ENCODE measurements around the gene GPC5. TPM values are rescaled to one million over a fixed set of nuclear protein-coding genes. Genes with fewer than 3 reads are reported as not detected.

The GPC5 gene
- total and polyA plus RNA-seq, 2 donors (not counting 3 experiments of a cell fraction or from before 2014, with no cell fraction given), result 0.59 to 0.97 TPM

DNA sequence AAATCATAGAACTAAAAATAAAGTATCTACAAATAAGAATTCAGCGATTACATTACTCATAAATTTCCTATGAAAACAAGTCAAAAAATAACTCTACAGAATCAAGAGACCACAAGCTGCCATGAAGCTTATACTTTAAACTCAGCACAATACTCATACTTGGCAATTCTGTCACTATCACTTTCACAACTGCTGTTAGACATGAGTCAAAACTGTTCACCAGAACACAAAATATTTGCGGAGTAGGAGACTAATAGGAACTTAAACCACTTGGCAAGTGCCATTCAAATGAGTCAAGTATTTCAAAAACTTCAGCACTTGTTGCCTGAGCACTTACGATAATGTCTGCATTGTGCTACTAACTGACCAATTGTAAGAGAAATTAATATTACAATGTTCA, 1440.4 kb downstream of the GPC5 start:
- TF ChIP-seq GATA2 (IDR thresholded peaks at IDR 0.05; ENCODE audit: insufficient read depth, insufficient read length, low read depth, low read length), result no peak
- TF ChIP-seq MYC (IDR thresholded peaks at IDR 0.05; ENCODE audit: low read depth, low read length), result no peak
- TF ChIP-seq, protein P1, sequence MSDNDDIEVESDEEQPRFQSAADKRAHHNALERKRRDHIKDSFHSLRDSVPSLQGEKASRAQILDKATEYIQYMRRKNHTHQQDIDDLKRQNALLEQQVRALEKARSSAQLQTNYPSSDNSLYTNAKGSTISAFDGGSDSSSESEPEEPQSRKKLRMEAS (IDR thresholded peaks at IDR 0.05; ENCODE audit: insufficient read depth, insufficient read length), result no peak
- POLR2A ChIA-PET, result no interaction called here

DNA sequence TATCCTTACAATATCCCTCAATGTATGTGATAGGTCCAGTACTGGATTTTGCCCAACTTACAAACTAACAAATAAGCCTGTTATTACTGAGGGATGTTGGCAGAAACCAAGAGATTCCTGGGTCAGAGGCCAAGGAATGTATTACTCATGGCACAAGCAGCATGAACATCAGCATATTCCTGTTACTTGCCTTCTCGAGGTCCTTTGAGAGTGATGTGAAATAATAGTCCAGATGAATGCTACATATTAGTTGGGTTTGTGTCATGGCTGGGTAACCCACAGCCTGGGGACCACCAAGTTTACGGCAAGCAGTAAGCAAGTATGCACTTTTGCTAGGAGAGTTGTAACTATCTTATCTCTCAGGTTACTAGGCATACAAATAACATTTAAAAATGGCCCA, 1443.7 kb downstream of the GPC5 start:
- Histone ChIP-seq H3K27ac (ENCODE audit: insufficient read depth, low read depth, low read length) (no peak overlapping the region), H3K27me3 (ENCODE audit: control insufficient read depth in 2 of 2, insufficient read depth in 2 of 2, low read length in 2 of 2) (no peaks in the 10 kb centered on the region), H3K9me1 (replicated peaks; ENCODE audit: control insufficient read depth, extremely low read depth, insufficient read depth, low read length) (no peaks in the 10 kb centered on the region), H3K9me3 (replicated peaks; ENCODE audit: control insufficient read depth, insufficient read depth, low read length) (peaks cover 5% of the 10 kb centered on the region), H3K4me1 (ENCODE audit: control insufficient read depth, extremely low read depth, insufficient read depth, low read length) (no peaks in the 10 kb centered on the region), H3K36me3 (ENCODE audit: control insufficient read depth in 2 of 2, extremely low read depth in 1 of 2, insufficient read depth in 2 of 2, low read length in 2 of 2) (no peaks in the 10 kb centered on the region), H3K79me2 (ENCODE audit: control insufficient read depth, insufficient read depth, low read length) (no peaks in the 10 kb centered on the region), H4K20me1 (replicated peaks; ENCODE audit: control insufficient read depth, extremely low read depth, insufficient read depth, low read length) (no peaks in the 10 kb centered on the region), H2AFZ (ENCODE audit: low read depth, low read length) (no peak overlapping the region), H3K9ac (replicated peaks; ENCODE audit: extremely low read depth, insufficient read depth, low read length) (no peak overlapping the region), H3K4me3 (replicated peaks in 1 of 3; ENCODE audit: insufficient read depth in 1 of 3, low read depth in 1 of 3, low read length in 3 of 3) (no peak overlapping the region), H3K4me2 (ENCODE audit: insufficient read depth, low read length) (no peak overlapping the region)
- DNase-seq (ENCODE audit: low read depth, low spot score), result no peak
- no peak for TF ChIP-seq MYC (IDR thresholded peaks at IDR 0.05; ENCODE audit: low read depth, low read length)
- TF ChIP-seq, protein P1 (IDR thresholded peaks at IDR 0.05; ENCODE audit: insufficient read depth, insufficient read length), result no peak
- TF ChIP-seq POLR2AphosphoS5 (IDR thresholded peaks at IDR 0.05; ENCODE audit: insufficient read depth, low read depth, low read length), result no peak
- no peak for TF ChIP-seq EZH2 (IDR thresholded peaks at IDR 0.05; ENCODE audit: borderline replicate concordance, low read depth, low read length, severe bottlenecking)
- no peak for TF ChIP-seq GATA2 (IDR thresholded peaks at IDR 0.05; ENCODE audit: insufficient read depth, insufficient read length, low read depth, low read length)
- TF ChIP-seq, protein P2, sequence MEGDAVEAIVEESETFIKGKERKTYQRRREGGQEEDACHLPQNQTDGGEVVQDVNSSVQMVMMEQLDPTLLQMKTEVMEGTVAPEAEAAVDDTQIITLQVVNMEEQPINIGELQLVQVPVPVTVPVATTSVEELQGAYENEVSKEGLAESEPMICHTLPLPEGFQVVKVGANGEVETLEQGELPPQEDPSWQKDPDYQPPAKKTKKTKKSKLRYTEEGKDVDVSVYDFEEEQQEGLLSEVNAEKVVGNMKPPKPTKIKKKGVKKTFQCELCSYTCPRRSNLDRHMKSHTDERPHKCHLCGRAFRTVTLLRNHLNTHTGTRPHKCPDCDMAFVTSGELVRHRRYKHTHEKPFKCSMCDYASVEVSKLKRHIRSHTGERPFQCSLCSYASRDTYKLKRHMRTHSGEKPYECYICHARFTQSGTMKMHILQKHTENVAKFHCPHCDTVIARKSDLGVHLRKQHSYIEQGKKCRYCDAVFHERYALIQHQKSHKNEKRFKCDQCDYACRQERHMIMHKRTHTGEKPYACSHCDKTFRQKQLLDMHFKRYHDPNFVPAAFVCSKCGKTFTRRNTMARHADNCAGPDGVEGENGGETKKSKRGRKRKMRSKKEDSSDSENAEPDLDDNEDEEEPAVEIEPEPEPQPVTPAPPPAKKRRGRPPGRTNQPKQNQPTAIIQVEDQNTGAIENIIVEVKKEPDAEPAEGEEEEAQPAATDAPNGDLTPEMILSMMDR (IDR thresholded peaks at IDR 0.05; ENCODE audit: extremely low read depth in 1 of 2, insufficient read depth in 1 of 2, low read depth in 1 of 2, low read length in 2 of 2), result no peak
- no peak for TF ChIP-seq FOS (IDR thresholded peaks at IDR 0.05; ENCODE audit: borderline replicate concordance, insufficient read depth, low read length)
- no peak for TF ChIP-seq JUN (IDR thresholded peaks at IDR 0.05; ENCODE audit: borderline replicate concordance, insufficient read depth, insufficient read length, low read depth)
- TF ChIP-seq POLR2A (IDR thresholded peaks at IDR 0.05; ENCODE audit: low read depth, low read length), result no peak
- intact Hi-C loops (cut with micrococcal nuclease) (no loop called here), dilution Hi-C loops (cut with MboI; ENCODE audit: extremely low pct_ligation_motif_present, low sequenced_read_pairs) (no loop called here)
- BruUV-seq (replicated peaks), result no TSS peak
- ChIA-PET POLR2A (no interaction called here), CTCF (no interaction called here)
- no peak for FAIRE-seq

More for the DNA sequence above, 1440.4 kb downstream of the GPC5 start:
- H3K4me1 ChIP-seq (ENCODE audit: control insufficient read depth, extremely low read depth, insufficient read depth, low read length), result no peaks in the 10 kb centered on the region
- no peaks in the 10 kb centered on the region for H3K36me3 ChIP-seq (ENCODE audit: control insufficient read depth in 2 of 2, extremely low read depth in 1 of 2, insufficient read depth in 2 of 2, low read length in 2 of 2)
- DNase-seq (ENCODE audit: low read depth, low spot score) (no peak), FAIRE-seq (no peak)
- H3K9me1 ChIP-seq (replicated peaks; ENCODE audit: control insufficient read depth, extremely low read depth, insufficient read depth, low read length), result no peaks in the 10 kb centered on the region
- H3K4me3 ChIP-seq (replicated peaks in 1 of 3; ENCODE audit: insufficient read depth in 1 of 3, low read depth in 1 of 3, low read length in 3 of 3), result no peak overlapping the region
- no peak overlapping the region for H3K9ac ChIP-seq (replicated peaks; ENCODE audit: extremely low read depth, insufficient read depth, low read length)
- intact Hi-C loops (cut with micrococcal nuclease), result no loop called here
- no peak overlapping the region for H2AFZ ChIP-seq (ENCODE audit: low read depth, low read length)
- H3K27me3 ChIP-seq (ENCODE audit: control insufficient read depth in 2 of 2, insufficient read depth in 2 of 2, low read length in 2 of 2), result no peaks in the 10 kb centered on the region
- no peak overlapping the region for H3K4me2 ChIP-seq (ENCODE audit: insufficient read depth, low read length)
- H3K79me2 ChIP-seq (ENCODE audit: control insufficient read depth, insufficient read depth, low read length), result no peaks in the 10 kb centered on the region
- H3K9me3 ChIP-seq (replicated peaks; ENCODE audit: control insufficient read depth, insufficient read depth, low read length), result peaks cover 5% of the 10 kb centered on the region
- H3K27ac ChIP-seq (ENCODE audit: insufficient read depth, low read depth, low read length), result no peak overlapping the region
- dilution Hi-C loops (cut with MboI; ENCODE audit: extremely low pct_ligation_motif_present, low sequenced_read_pairs), result no loop called here
- CTCF ChIA-PET, result no interaction called here
- BruUV-seq (replicated peaks), result no TSS peak
- H4K20me1 ChIP-seq (replicated peaks; ENCODE audit: control insufficient read depth, extremely low read depth, insufficient read depth, low read length), result no peaks in the 10 kb centered on the region

All from endothelial cell of umbilical vein (primary cell).